ENCODE results near the gene CEBPZ. TPM values are rescaled to one million over a fixed set of nuclear protein-coding genes. Genes with fewer than 3 reads are reported as not detected.

Gene CEBPZ
- total RNA-seq, 6 donors from 2014 or later = 13.5 to 58.7 (median 42.5) TPM

- no peak overlapping the region for H3K4me3 ChIP-seq
- WGBS, 2 donors = 85 to 98% methylated on average over 1 of the region's 1 CpG
- H3K9me3 ChIP-seq = no peaks in the 10 kb centered on the region
- no peaks in the 10 kb centered on the region for H3K27me3 ChIP-seq
- H3K27ac ChIP-seq = no peak overlapping the region
- peaks cover 4 to 10% (median 7%) of the 10 kb centered on the region in 4 donors for H3K4me1 ChIP-seq
- no peaks in the 10 kb centered on the region for H3K36me3 ChIP-seq
- ATAC-seq (ENCODE audit: low FRiP score in 2 of 2) (no peak), DNase-seq (no peak)
- TF ChIP-seq POLR2A (IDR thresholded peaks at IDR 0.05) = no peak
- TF ChIP-seq EP300 (IDR thresholded peaks at IDR 0.05) = no peak
- no peak for TF ChIP-seq CTCF (IDR thresholded peaks at IDR 0.05)
- no peak for TF ChIP-seq POLR2AphosphoS5 (IDR thresholded peaks at IDR 0.05)
Measured at GRCh38 chr2:37192551-37192950, 38.8 kb downstream of the CEBPZ start.

- H3K36me3 ChIP-seq = no peaks in the 10 kb centered on the region
- DNase-seq (peak in 1 of 2 donors; percentile 53), ATAC-seq (ENCODE audit: low FRiP score in 2 of 2) (no peak)
- no peaks in the 10 kb centered on the region for H3K27me3 ChIP-seq
- TF ChIP-seq POLR2AphosphoS5 (IDR thresholded peaks at IDR 0.05) (no peak), POLR2A (IDR thresholded peaks at IDR 0.05) (no peak), CTCF (IDR thresholded peaks at IDR 0.05) (no peak), EP300 (IDR thresholded peaks at IDR 0.05) (no peak)
- no peaks in the 10 kb centered on the region for H3K9me3 ChIP-seq
- H3K4me3 ChIP-seq = no peak overlapping the region
- H3K4me1 ChIP-seq = peaks cover 0 to 3% (median under 1%) of the 10 kb centered on the region in 4 donors
- H3K27ac ChIP-seq = no peak overlapping the region
- 86 to 92% methylated on average over 6 of the region's 6 CpGs for WGBS, 2 donors
Measured at GRCh38 chr2:37191747-37192146, 39.6 kb downstream of the CEBPZ start.

GRCh38 chr2:37191253-37191652 is 40.1 kb downstream of the CEBPZ start:
- 86 to 89% methylated on average over 4 of the region's 4 CpGs for WGBS, 2 donors
- ATAC-seq (ENCODE audit: low FRiP score in 2 of 2) = no peak
- Histone ChIP-seq H3K27ac (no peak overlapping the region), H3K27me3 (no peaks in the 10 kb centered on the region), H3K4me1 (peaks cover 0 to 3% (median 0%) of the 10 kb centered on the region in 4 donors), H3K36me3 (no peaks in the 10 kb centered on the region), H3K9me3 (no peaks in the 10 kb centered on the region), H3K4me3 (no peak overlapping the region)
- peak in 1 of 2 donors; percentile 59 for DNase-seq
- no peak for TF ChIP-seq EP300 (IDR thresholded peaks at IDR 0.05)
- no peak for TF ChIP-seq POLR2AphosphoS5 (IDR thresholded peaks at IDR 0.05)
- no peak for TF ChIP-seq POLR2A (IDR thresholded peaks at IDR 0.05)
- TF ChIP-seq CTCF (IDR thresholded peaks at IDR 0.05) = no peak

GRCh38 chr2:37190290-37190689 is 41.1 kb downstream of the CEBPZ start:
- Histone ChIP-seq H3K27ac (peak overlapping the region in 2 of 4 donors; percentile 34 to 80), H3K27me3 (no peaks in the 10 kb centered on the region), H3K36me3 (no peaks in the 10 kb centered on the region), H3K4me3 (no peak overlapping the region), H3K9me3 (no peaks in the 10 kb centered on the region), H3K4me1 (peaks cover 0 to 3% (median 0%) of the 10 kb centered on the region in 4 donors)
- 66 to 83% methylated on average over 4 of the region's 4 CpGs for WGBS, 2 donors
- TF ChIP-seq POLR2AphosphoS5 (IDR thresholded peaks at IDR 0.05) = no peak
- TF ChIP-seq EP300 (IDR thresholded peaks at IDR 0.05) = no peak
- no peak for TF ChIP-seq CTCF (IDR thresholded peaks at IDR 0.05)
- ATAC-seq (ENCODE audit: low FRiP score in 2 of 2) = no peak
- no peak for DNase-seq

GRCh38 chr2:37189452-37190153 is 41.8 kb downstream of the CEBPZ start:
- H3K36me3 ChIP-seq = no peaks in the 10 kb centered on the region
- peak in 1 of 2 donors; percentile 60 for DNase-seq
- peaks cover 0 to 3% (median 0%) of the 10 kb centered on the region in 4 donors for H3K4me1 ChIP-seq
- H3K27me3 ChIP-seq = no peaks in the 10 kb centered on the region
- H3K27ac ChIP-seq = peak overlapping the region in 3 of 4 donors; percentile 14 to 80 (median 34)
- ATAC-seq (ENCODE audit: low FRiP score in 2 of 2) = peak; percentile 57 to 70
- WGBS, 2 donors = 69 to 76% methylated on average over 6 of the region's 6 CpGs
- H3K4me3 ChIP-seq = no peak overlapping the region
- no peak for TF ChIP-seq POLR2AphosphoS5 (IDR thresholded peaks at IDR 0.05)
- no peak for TF ChIP-seq POLR2A (IDR thresholded peaks at IDR 0.05)
- TF ChIP-seq EP300 (IDR thresholded peaks at IDR 0.05) = no peak
- TF ChIP-seq CTCF (IDR thresholded peaks at IDR 0.05) = no peak
- H3K9me3 ChIP-seq = no peaks in the 10 kb centered on the region

All from upper lobe of left lung (tissue), 6 donors.